SU-DHL-6 (cell line): ENCODE data around the gene TMEM50B.

Source experiments
- H2AFZ ChIP-seq: fragments of 200-600 bp; sonication (generic); 2 replicates; pipeline ENCODE4 v1.6.1; 2014; ENCODE audit warnings: low read depth, mild to moderate bottlenecking, moderate library complexity, mixed read lengths, antibody characterized with exemption, low read length; ENCODE audit not compliant: severe bottlenecking
- H3F3A ChIP-seq: fragments of 200-600 bp; shearing (Covaris generic); 2 replicates; pipeline ENCODE4 v1.6.0; 2016; ENCODE audit warnings: antibody characterized with exemption, mild to moderate bottlenecking; ENCODE audit not compliant: insufficient read depth
- H3K27ac ChIP-seq: fragments of 200-600 bp; sonication (generic); 2 replicates; pipeline ENCODE4 v1.5.1; 2016; ENCODE audit warnings: low read depth, mild to moderate bottlenecking, low read length, moderate library complexity, mixed read lengths
- H3K27me3 ChIP-seq: fragments of 200-600 bp; sonication (generic), shearing (Covaris generic); 2 replicates; pipeline ENCODE4 v1.6.0; 2014; ENCODE audit warnings: mild to moderate bottlenecking, low read length
- H3K36me3 ChIP-seq: fragments of 200-600 bp; sonication (generic); 2 replicates; pipeline ENCODE4 v1.6.1; 2014; ENCODE audit warnings: mild to moderate bottlenecking, low read length, mixed read lengths
- H3K4me2 ChIP-seq: fragments of 300-600, 200-600 bp; shearing (Covaris generic), sonication (generic); 2 replicates; pipeline ENCODE4 v1.6.0; 2014; ENCODE audit warnings: low read length, low read depth, mild to moderate bottlenecking; ENCODE audit not compliant: poor library complexity, severe bottlenecking
- H3K4me3 ChIP-seq: fragments of 200-600 bp; sonication (generic); 2 replicates; pipeline ENCODE4 v1.5.1; 2014; ENCODE audit warnings: antibody characterized with exemption, low read length, mild to moderate bottlenecking, mixed read lengths; ENCODE audit not compliant: insufficient read depth, poor library complexity, severe bottlenecking
- H3K79me2 ChIP-seq: fragments of 200-600 bp; sonication (generic); 2 replicates; pipeline ENCODE4 v1.6.1; 2014; ENCODE audit warnings: mild to moderate bottlenecking, low read length, moderate library complexity; ENCODE audit not compliant: insufficient read depth
- H3K9ac ChIP-seq: fragments of 200-600 bp; sonication (generic); 2 replicates; pipeline ENCODE4 v1.7.0; 2014; ENCODE audit warnings: mild to moderate bottlenecking, low read length
- H3K9me2 ChIP-seq: fragments of 200-600 bp; sonication (generic); replicated peaks from 2 replicates; pipeline ENCODE4 v1.6.1; 2014; ENCODE audit warnings: low read length; ENCODE audit not compliant: insufficient read depth
- H3K9me3 ChIP-seq: fragments of 200-600 bp; sonication (generic); 2 replicates; pipeline ENCODE4 v1.6.1; 2014; ENCODE audit warnings: low read length, mixed read lengths; ENCODE audit not compliant: insufficient read depth
- H4K20me1 ChIP-seq: fragments of 200-600 bp; sonication (generic); 2 replicates; pipeline ENCODE4 v1.6.1; 2014; ENCODE audit warnings: low read depth, mild to moderate bottlenecking, antibody characterized with exemption, low read length, moderate library complexity, mixed read lengths
- EZH2phosphoT487 ChIP-seq: fragments of 200-600 bp; sonication (generic), shearing (Covaris generic); conservative IDR thresholded peaks from 2 replicates; pipeline ENCODE4 v1.6.1; 2018; ENCODE audit warnings: mild to moderate bottlenecking, antibody characterized with exemption, low read length, moderate library complexity, mixed read lengths
- TF ChIP-seq, protein P1 (sequence below): fragments of 200-600 bp; sonication (generic); IDR thresholded peaks from one replicate; pipeline ENCODE4 v1.5.1; 2017; ENCODE audit warnings: antibody characterized with exemption, mild to moderate bottlenecking, low read length, moderate library complexity; ENCODE audit not compliant: insufficient read depth, poor library complexity, severe bottlenecking

Gene TMEM50B

GRCh38 chr21:33461538-33462250 lies 18.1 kb downstream of the TMEM50B start:
- H2AFZ ChIP-seq: no peak overlapping the region
- H3K9me2 ChIP-seq: no peaks in the 10 kb centered on the region
- H3K9me3 ChIP-seq: no peaks in the 10 kb centered on the region
- H3K36me3 ChIP-seq: peaks cover 14% of the 10 kb centered on the region; the same call in 1 of the 2 replicates
- no peak overlapping the region for H3K4me3 ChIP-seq
- H3K27ac ChIP-seq: no peak overlapping the region
- no peak for TF ChIP-seq EZH2phosphoT487
- TF ChIP-seq, protein P1, sequence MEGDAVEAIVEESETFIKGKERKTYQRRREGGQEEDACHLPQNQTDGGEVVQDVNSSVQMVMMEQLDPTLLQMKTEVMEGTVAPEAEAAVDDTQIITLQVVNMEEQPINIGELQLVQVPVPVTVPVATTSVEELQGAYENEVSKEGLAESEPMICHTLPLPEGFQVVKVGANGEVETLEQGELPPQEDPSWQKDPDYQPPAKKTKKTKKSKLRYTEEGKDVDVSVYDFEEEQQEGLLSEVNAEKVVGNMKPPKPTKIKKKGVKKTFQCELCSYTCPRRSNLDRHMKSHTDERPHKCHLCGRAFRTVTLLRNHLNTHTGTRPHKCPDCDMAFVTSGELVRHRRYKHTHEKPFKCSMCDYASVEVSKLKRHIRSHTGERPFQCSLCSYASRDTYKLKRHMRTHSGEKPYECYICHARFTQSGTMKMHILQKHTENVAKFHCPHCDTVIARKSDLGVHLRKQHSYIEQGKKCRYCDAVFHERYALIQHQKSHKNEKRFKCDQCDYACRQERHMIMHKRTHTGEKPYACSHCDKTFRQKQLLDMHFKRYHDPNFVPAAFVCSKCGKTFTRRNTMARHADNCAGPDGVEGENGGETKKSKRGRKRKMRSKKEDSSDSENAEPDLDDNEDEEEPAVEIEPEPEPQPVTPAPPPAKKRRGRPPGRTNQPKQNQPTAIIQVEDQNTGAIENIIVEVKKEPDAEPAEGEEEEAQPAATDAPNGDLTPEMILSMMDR: no peak
- H3K27me3 ChIP-seq: no peaks in the 10 kb centered on the region
- no peaks in the 10 kb centered on the region for H3K79me2 ChIP-seq
- no peak overlapping the region for H3K4me2 ChIP-seq
- H4K20me1 ChIP-seq: no peaks in the 10 kb centered on the region; the same call in 1 of the 2 replicates
- peaks cover 14% of the 10 kb centered on the region; the same call in 1 of the 2 replicates for H3F3A ChIP-seq
- H3K9ac ChIP-seq: no peak overlapping the region

DNA sequence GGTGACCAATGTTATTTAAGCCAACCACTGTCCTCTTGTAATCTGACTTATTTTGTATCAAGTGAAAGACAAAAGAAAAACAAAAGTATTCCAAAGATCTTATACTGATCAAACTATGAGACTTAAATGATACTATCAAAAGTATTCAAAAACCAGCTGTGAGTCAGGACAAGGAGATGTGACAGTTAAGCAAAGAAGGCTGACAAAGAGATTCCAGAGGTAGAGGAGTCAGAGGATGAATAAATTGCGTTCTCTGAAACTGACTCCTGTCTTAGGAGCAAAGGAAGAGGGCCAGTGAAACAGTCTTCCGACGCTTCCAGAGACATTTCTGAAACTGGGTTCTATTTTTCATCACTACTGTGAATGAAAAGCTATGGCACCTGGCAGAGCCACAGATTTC lies 20.9 kb downstream of the TMEM50B start:
- Histone ChIP-seq H3K36me3 (0 out of 2 replicates have a peak, but pooled peaks cover 2% of the 10 kb centered on the region), H3K79me2 (no peaks in the 10 kb centered on the region), H3K9ac (no peak overlapping the region), H3K27me3 (no peaks in the 10 kb centered on the region), H3F3A (peaks cover 3% of the 10 kb centered on the region; the same call in 1 of the 2 replicates), H2AFZ (no peak overlapping the region), H4K20me1 (no peaks in the 10 kb centered on the region), H3K4me3 (no peak overlapping the region), H3K27ac (no peak overlapping the region), H3K4me2 (no peak overlapping the region), H3K9me3 (no peaks in the 10 kb centered on the region), H3K9me2 (no peaks in the 10 kb centered on the region)
- TF ChIP-seq, protein P1: no peak
- TF ChIP-seq EZH2phosphoT487: no peak

- Histone ChIP-seq H2AFZ (no peak overlapping the region), H3K4me3 (no peak overlapping the region), H3K4me2 (no peak overlapping the region), H4K20me1 (no peaks in the 10 kb centered on the region), H3K9me3 (no peaks in the 10 kb centered on the region), H3K27ac (no peak overlapping the region), H3K9ac (no peak overlapping the region), H3F3A (no peaks in the 10 kb centered on the region; the same call in 1 of the 2 replicates), H3K79me2 (no peaks in the 10 kb centered on the region), H3K36me3 (0 out of 2 replicates have a peak, but pooled peaks cover 2% of the 10 kb centered on the region), H3K9me2 (no peaks in the 10 kb centered on the region), H3K27me3 (no peaks in the 10 kb centered on the region)
- TF ChIP-seq, protein P1: no peak
- TF ChIP-seq EZH2phosphoT487: no peak
Observed at GRCh38 chr21:33455686-33456446, 23.9 kb downstream of the TMEM50B start.
